Calu3 (cell line): Measurements from ENCODE around the gene SPRR2F. TPM values are rescaled to one million over a fixed set of nuclear protein-coding genes. Genes with fewer than 3 reads are reported as not detected.
"Not testable (repeated sequence)": the region's sequence is repeated elsewhere in the genome, so short reads cannot be mapped to it uniquely, and the experiment has no call there.

Experiments used
- BruUV-seq: library from RNA; stranded (reverse); fragments of 400-500 nt; replicated peaks from 2 replicates; lab custom pipeline; 2021; lab: Mats Ljungman, UMichigan
- CTCF ChIA-PET: fragments of 300-600 bp; sonication (Branson Sonifier 250); formaldehyde crosslinking; loops from one replicate; lab custom pipeline; 2022; ENCODE audit warnings: antibody characterized with exemption; lab: Charles Lee
- DNase-seq: peaks from one replicate; pipeline ENCODE4 v3.0.0; 2022
- H3K27ac Mint-ChIP-seq: one replicate; pipeline ENCODE4 v1.8.0; 2022; ENCODE audit warnings: mixed read lengths; ENCODE audit not compliant: unreplicated experiment
- H3K27me3 Mint-ChIP-seq: one replicate; pipeline ENCODE4 v1.8.0; 2022; ENCODE audit warnings: mixed read lengths; ENCODE audit not compliant: unreplicated experiment
- H3K36me3 Mint-ChIP-seq: one replicate; pipeline ENCODE4 v1.8.0; 2022; ENCODE audit warnings: mild to moderate bottlenecking, moderate library complexity, mixed read lengths; ENCODE audit not compliant: insufficient read depth, unreplicated experiment
- H3K4me1 Mint-ChIP-seq: one replicate; pipeline ENCODE4 v1.8.0; 2022; ENCODE audit warnings: mild to moderate bottlenecking, low read depth, mixed read lengths; ENCODE audit not compliant: unreplicated experiment
- H3K4me3 Mint-ChIP-seq: one replicate; pipeline ENCODE4 v1.8.0; 2022; ENCODE audit warnings: mild to moderate bottlenecking, low read depth, moderate library complexity, mixed read lengths; ENCODE audit not compliant: unreplicated experiment
- H3K9me3 Mint-ChIP-seq: one replicate; pipeline ENCODE4 v1.8.0; 2022; ENCODE audit warnings: low read depth, mixed read lengths; ENCODE audit not compliant: unreplicated experiment
- CTCF ChIP-seq: fragments of 200-600 bp; IDR thresholded peaks from one replicate; pipeline ENCODE4 v1.8.0; 2022; ENCODE audit warnings: antibody characterized with exemption; ENCODE audit not compliant: unreplicated experiment
- intact Hi-C: fragments of 100-400 bp; cut with micrococcal nuclease; formaldehyde crosslinking; loops from one replicate; pipeline ENCODE4 v1.10.0; 2022; ENCODE audit not compliant: unreplicated experiment
- total RNA-seq: library from RNA; stranded (reverse); gene quantifications from 2 replicates; pipeline ENCODE4 v1.2.3, GENCODE V29; 2022

SPRR2F gene
- total RNA-seq, 1 experiment from 2014 or later, result not detected

GRCh38 chr1:153141377-153141776 lies 28.1 kb upstream of the SPRR2F start:
- BruUV-seq, result no TSS peak
- CTCF ChIA-PET, result no interaction called here

GRCh38 chr1:153140484-153140883 lies 27.2 kb upstream of the SPRR2F start:
- Mint-ChIP-seq H3K4me1 (no peaks in the 10 kb centered on the region), H3K27ac (no peak overlapping the region), H3K9me3 (peaks cover 4% of the 10 kb centered on the region), H3K4me3 (no peak overlapping the region), H3K36me3 (no peaks in the 10 kb centered on the region), H3K27me3 (no peaks in the 10 kb centered on the region)
- CTCF ChIA-PET, result no interaction called here
- DNase-seq, result no peak
- no peak for TF ChIP-seq CTCF
- intact Hi-C loops, result no loop called here
- no TSS peak for BruUV-seq

More at GRCh38 chr1:153141377-153141776, 28.1 kb upstream of the SPRR2F start:
- H3K4me1 Mint-ChIP-seq, result no peaks in the 10 kb centered on the region
- no peaks in the 10 kb centered on the region for H3K36me3 Mint-ChIP-seq
- intact Hi-C loops, result no loop called here
- H3K4me3 Mint-ChIP-seq, result no peak overlapping the region
- H3K9me3 Mint-ChIP-seq, result peaks cover 4% of the 10 kb centered on the region
- no peaks in the 10 kb centered on the region for H3K27me3 Mint-ChIP-seq
- no peak for TF ChIP-seq CTCF
- DNase-seq, result no peak
- H3K27ac Mint-ChIP-seq, result no peak overlapping the region

GRCh38 chr1:153133743-153134142 lies 20.4 kb upstream of the SPRR2F start:
- CTCF ChIA-PET, result no interaction called here
- H3K4me3 Mint-ChIP-seq, result no peak overlapping the region
- BruUV-seq, result no TSS peak
- no peaks in the 10 kb centered on the region for H3K36me3 Mint-ChIP-seq
- intact Hi-C loops, result no loop called here
- TF ChIP-seq CTCF, result no peak
- no peak overlapping the region for H3K27ac Mint-ChIP-seq
- peaks cover 3% of the 10 kb centered on the region for H3K9me3 Mint-ChIP-seq
- H3K27me3 Mint-ChIP-seq, result no peaks in the 10 kb centered on the region
- no peak for DNase-seq
- no peaks in the 10 kb centered on the region for H3K4me1 Mint-ChIP-seq

- no peaks in the 10 kb centered on the region for H3K27me3 Mint-ChIP-seq
- no peak overlapping the region for H3K27ac Mint-ChIP-seq
- DNase-seq, result no peak
- H3K4me1 Mint-ChIP-seq, result no peaks in the 10 kb centered on the region
- CTCF ChIA-PET, result no interaction called here
- TF ChIP-seq CTCF, result no peak
- no TSS peak for BruUV-seq
- H3K4me3 Mint-ChIP-seq, result no peak overlapping the region
- H3K36me3 Mint-ChIP-seq, result no peaks in the 10 kb centered on the region
- peaks cover 3% of the 10 kb centered on the region for H3K9me3 Mint-ChIP-seq
- intact Hi-C loops, result no loop called here
These were observed 20.0 kb upstream of the SPRR2F start for GRCh38 chr1:153133267-153133666.

- H3K4me3 Mint-ChIP-seq, DNase-seq, H3K4me1 Mint-ChIP-seq, CTCF ChIA-PET, H3K27me3 Mint-ChIP-seq, BruUV-seq, H3K36me3 Mint-ChIP-seq, H3K27ac Mint-ChIP-seq, intact Hi-C loops: not testable (repeated sequence)
- peaks cover 16% of the 10 kb centered on the region for H3K9me3 Mint-ChIP-seq
These were observed 15.4 kb upstream of the SPRR2F start for GRCh38 chr1:153128688-153129087.
